Right ventricle myocardium superior (tissue), 1 donor: Measurements from ENCODE around the gene MCTP2. TPM values are rescaled to one million over a fixed set of nuclear protein-coding genes. Genes with fewer than 3 reads are reported as not detected.
"Not testable (repeated sequence)": the region's sequence is repeated elsewhere in the genome, so short reads cannot be mapped to it uniquely, and the experiment has no call there.

Experiments
- ATAC-seq: fragments of 200-7000 bp; cut with Tn5 transposase; one replicate; pipeline ENCODE4 v1.9.1; 2020; ENCODE audit warnings: mild to moderate bottlenecking; ENCODE audit not compliant: poor library complexity
- DNase-seq: peaks from one replicate; pipeline ENCODE4 v3.0.0-alpha.2; 2020
- intact Hi-C: fragments of 100-400 bp; cut with DNase I; formaldehyde crosslinking; loops from one replicate; pipeline ENCODE4 v1.11.2; 2022
- total RNA-seq: library from RNA; stranded (reverse); fragmentation: NEBNext Ultra II Directional; extraction: Animal tissue kit (Norgen Biotek cat#: 25700); gene quantifications from one replicate; pipeline ENCODE4 v1.2.1, GENCODE V29; 2021
- donor health status: DM: no; HTN: yes; CAD: no; lungs with severe emphysema.

The MCTP2 gene
- total RNA-seq, 1 donor from 2014 or later = 1.2 TPM

DNA sequence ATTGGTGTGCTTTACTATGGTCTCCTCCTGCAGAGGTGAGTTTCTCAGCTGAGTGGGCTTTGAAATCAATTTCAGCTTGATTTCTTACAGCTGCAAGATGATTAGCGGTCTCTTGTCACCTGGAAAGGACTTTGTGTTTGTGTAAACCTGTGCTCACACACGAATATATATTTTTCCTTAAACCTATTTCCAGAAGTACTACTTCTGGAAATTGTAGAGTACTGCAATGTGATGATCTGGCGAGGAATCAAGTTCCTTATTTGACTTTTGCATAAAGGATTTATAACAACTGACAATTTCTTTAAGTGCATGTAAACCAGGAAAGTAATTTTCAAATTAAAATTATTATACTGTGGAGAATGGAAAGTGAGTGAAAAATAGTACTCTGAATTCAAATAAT, 2.1 kb downstream of the MCTP2 start:
- ATAC-seq (no peak), DNase-seq (no peak)
- intact Hi-C loops = loop anchor here (10.0 kb wide), 2 partner anchors 51 to 659 kb away; no protein-coding TSS in a partner anchor

DNA sequence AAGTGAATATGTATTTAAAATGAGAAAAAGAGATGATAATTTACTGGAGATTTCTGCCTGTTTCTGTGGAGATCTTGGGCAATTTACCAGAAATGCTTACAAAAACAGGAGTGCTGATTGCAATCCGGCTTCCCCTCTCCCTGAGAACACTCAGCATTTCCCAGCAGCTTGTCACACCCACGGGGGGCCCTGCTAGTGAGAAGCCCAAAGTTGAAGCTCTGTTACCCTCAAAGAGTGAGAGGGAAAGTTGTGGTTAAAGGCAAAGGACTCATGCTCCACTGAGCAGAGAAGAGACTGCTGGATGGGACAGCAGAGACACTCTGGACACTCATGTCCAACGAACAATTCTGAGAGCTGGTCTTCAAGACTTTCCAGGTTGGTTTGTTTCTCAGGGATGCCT, 2.9 kb downstream of the MCTP2 start:
- ATAC-seq (no peak), DNase-seq (no peak)
- intact Hi-C loops = loop anchor here (10.0 kb wide), 2 partner anchors 51 to 659 kb away; no protein-coding TSS in a partner anchor

DNA sequence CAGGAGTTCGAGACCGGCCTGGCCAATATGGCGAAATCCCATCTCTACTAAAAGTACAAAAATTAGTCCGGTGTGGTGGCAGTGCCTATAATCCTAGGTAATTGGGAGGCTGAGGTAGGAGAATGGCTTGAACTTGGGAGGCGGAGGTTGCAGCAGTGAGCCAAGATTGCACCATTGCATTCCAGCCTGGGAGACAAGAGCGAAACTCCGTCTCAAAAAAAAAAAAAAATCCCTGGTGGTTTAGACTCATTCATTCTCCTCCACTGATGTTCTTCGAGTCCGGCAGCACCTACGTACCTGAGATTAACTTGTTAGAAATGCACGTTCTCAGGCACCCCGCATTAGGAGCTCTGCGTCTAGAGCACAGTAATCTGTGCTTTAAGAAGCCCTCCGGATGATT, 3.7 kb downstream of the MCTP2 start:
- ATAC-seq (no peak), DNase-seq (no peak)
- intact Hi-C loops = loop anchor here (10.0 kb wide), 2 partner anchors 50 to 660 kb away; no protein-coding TSS in a partner anchor

DNA sequence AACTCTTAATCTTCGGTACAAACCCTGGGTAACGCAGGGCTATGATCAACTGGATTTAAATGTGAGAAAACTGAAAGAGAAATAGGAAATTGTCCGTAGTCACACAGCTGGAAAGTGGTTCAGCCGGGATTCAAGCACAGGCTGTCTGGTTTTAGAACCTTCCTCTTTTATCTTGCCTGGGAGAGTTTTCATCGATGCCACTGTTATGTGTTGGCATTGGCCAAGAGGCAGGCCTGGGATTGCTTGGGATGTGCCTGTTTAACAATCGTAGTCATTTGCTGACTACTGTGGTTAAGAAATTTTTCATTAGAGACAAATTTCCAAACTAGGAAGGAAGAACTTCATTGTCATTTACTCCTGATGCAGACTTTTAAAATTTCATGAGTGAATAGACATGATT, 4.3 kb downstream of the MCTP2 start:
- intact Hi-C loops = loop anchor here (10.0 kb wide), 2 partner anchors 49 to 661 kb away; no protein-coding TSS in a partner anchor
- ATAC-seq = no peak
- no peak for DNase-seq

DNA sequence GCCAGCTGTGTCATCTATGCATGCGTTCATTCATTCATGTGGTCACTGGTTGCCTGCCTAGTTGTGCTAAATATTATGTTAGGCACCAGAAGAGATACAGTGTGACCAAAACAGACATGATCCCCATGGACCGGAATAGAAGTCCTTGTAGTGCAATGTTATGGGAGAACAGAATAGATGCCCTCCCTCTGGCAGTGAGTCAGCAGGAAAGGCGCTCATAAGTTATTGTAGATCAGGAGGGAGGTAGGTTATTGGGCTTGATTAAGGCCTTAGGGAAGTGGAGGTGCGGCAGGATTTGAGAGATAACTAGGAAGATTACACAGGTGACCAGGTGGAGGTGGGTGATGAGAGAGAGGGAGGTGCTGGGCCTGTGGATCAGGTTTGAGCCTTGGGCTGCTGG, 5.2 kb downstream of the MCTP2 start:
- ATAC-seq (no peak), DNase-seq (no peak)
- intact Hi-C loops = loop anchor here (10.0 kb wide), 2 partner anchors 48 to 662 kb away; no protein-coding TSS in a partner anchor

DNA sequence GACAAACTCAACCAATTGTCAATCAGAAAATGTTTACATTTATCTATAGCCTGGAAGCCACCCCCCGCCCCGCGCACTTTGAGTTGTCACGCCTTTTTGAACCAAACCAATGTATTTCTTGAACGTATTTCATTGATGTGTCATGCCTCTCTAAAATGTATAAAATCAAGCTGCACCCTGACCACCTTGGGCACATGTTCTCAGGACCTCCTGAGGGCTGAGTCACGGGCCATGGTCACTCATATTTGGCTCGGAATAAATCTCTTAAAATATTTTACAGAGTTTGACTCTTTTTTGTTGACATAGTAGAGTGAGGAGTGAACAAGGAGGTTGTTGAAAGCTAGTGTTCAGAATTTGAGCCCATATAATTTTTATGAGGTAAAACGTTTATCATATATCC, 6.5 kb downstream of the MCTP2 start:
- intact Hi-C loops = loop anchor here (10.0 kb wide), 2 partner anchors 47 to 663 kb away; no protein-coding TSS in a partner anchor
- no peak for ATAC-seq
- DNase-seq = no peak

DNA sequence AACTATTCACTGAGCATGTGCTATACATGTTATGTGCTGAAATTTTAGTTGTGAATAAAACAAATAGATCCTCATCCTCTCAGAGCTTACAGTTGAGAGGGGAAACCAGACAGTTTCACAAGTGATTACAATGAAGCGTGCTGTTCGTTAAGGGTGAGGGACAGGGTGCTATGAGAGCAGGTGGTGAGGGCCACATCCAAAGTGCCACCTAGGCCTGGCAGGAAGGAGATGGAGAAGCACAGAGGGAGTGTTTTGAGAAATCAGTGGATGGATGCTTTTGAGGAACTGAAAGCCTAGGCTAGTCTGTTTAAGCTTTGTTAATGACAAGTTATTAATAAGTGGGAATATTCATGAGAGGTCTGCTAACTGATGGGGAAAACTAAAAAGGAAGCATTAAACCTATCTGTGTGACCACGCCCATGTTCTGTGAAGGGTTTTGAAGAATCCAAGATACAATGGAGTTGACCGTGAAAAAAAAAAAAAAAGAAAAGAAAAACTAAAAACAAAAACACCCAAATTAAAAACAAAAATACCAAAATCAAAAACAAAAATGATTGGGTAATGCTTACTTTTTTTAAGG, 7.3 kb downstream of the MCTP2 start:
- intact Hi-C loops = loop anchor here (10.0 kb wide), 2 partner anchors 46 to 664 kb away; no protein-coding TSS in a partner anchor
- ATAC-seq = no peak

DNA sequence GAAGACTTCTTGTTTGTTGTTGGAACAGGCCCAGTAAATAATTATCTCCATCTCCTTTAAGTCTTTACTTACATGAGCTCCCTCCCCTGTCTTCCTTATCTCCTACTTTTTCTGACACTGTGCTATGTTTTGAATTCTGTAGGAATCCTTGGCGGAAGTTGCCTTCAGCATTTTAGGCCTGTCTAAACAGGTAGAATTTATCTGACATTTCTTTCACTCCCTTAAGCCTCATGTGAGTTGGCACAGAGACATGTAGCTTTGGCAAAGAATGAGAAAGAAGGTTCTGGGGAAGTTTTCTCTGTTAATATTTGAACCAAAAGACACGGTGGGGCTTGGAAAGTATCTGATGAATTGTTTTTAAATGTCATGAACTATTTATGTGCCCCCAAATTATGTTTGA, 8.1 kb downstream of the MCTP2 start:
- DNase-seq = no peak
- no peak for ATAC-seq
- intact Hi-C loops = loop anchor here (10.0 kb wide), 2 partner anchors 45 to 665 kb away; no protein-coding TSS in a partner anchor

More for the DNA sequence above, 7.3 kb downstream of the MCTP2 start:
- DNase-seq = no peak

DNA sequence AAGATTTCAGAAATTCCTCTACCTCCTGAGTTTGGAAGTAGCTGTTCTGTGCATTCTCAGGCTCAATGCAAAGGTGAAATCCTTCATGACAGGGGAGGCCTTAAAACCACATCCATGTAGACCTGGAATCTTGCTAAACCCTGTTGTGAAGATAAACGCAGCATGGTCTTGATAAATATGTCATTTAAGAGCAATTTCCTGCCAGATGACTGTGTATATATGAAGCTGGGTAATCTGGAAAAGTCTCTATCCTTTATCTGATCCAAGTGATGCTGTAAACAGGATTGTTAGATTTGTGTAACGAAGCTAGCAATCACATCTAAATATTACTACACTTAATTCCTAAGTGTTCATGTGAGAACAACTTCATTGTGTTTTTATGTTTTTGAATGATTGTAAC, 9.1 kb downstream of the MCTP2 start:
- no peak for DNase-seq
- no peak for ATAC-seq
- intact Hi-C loops = no loop called here

DNA sequence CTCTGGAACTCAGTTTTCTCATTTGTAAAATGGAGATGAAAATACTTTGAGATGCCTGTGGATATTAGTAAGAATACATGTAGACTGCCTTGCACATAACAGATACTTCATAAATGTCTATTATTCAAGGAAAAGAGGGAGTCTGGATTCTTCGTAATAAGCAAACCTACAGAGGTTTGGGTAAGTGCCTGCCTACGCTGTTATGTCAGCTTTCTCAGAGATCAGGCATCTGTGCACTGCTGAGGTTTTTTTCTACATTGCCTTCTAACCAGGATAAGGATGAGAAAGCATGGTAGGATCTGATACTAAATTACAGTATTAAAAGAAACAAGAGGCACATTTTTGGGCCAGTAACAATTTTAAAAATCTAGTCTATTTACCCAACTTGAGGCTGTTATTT, 10.9 kb downstream of the MCTP2 start:
- DNase-seq (no peak), ATAC-seq (no peak)
- intact Hi-C loops = no loop called here

DNA sequence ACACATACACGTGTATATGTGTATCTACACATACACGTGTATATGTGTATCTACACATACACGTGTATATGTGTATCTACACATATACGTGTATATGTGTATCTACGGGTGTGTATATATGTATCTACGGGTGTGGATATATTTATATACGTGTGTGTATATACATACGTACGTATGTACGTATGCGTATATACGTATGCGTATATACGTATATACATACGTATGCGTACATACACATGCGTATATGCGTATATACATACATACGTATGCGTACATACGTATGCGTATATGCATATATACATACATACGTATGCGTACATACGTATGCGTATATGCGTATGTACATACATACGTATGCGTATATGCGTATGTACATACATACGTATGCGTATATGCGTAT, 11.6 kb downstream of the MCTP2 start:
- DNase-seq, ATAC-seq, intact Hi-C loops: not testable (repeated sequence)

DNA sequence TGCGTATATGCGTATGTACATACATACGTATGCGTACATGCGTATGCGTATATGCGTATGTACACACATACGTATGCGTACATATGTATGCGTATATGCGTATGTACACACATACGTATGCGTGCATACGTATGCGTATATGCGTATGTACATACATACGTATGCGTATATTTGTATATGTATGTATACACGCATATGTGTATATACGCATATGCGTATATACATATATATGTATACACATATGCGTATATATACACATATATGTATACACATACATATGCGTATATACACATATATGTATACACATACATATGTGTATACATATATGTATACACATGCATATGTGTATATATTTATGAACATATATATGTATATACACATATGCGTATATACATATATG, 12.1 kb downstream of the MCTP2 start:
- DNase-seq (no peak), ATAC-seq (no peak)
- intact Hi-C loops = no loop called here

DNA sequence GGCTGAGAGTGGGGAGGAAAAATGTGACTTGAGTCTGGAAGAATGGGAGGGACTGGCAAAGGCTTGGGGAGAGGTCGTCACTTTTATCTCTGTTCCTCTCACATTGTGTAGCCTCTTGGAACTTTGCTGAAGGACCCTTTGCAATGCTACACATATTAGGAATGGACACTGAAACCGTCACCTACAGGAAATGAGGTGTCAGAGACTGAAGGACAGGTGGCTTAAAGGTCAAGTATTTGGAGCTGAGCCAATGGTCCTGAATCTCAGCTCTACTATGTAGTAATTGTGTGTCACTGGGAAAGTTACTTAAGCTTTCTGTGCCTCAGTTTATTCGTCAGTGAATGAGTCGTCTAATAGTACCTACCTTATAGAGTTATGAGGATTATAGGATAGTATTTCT, 14.7 kb downstream of the MCTP2 start:
- intact Hi-C loops = no loop called here
- ATAC-seq (no peak), DNase-seq (no peak)

DNA sequence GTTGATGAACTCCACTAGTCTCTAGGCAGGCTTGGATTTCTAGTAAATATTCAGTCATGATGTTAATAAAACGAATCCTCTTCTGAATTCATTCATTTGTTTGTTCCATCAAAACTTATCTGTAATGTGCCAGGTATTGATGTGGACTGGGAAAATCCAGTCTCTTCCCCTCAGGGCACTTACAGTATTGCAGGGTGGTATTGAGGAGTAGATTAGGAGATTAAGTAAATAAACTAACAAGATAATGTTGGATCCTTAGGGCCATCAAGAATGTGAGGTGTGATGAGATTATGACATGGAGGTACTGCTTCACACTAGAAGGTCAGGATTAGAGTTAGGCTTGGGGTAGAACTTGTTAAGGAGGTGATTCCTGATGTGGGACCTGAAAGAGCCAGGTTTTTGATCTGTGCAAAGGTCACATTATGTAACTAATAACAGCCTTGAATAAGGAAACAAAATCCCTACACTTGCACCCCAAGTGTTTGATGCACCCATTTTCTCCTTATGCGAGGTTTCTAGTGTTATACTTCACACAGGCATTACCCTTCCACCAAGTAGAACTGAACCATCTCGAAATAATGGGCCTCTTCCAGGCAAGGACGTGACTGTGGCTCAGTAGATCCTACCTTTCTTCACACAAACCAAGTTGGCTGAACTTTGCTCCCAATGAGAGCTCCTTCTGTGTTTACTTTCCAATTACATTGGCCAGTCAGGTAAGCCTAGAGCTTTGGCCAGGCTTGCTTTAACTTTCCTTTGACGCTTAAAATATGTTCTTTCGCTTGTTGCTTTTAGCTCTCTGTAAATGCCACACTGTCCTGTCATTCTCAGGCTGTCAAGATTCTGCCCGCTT, 16.7 kb downstream of the MCTP2 start:
- intact Hi-C loops = no loop called here
- DNase-seq = no peak
- ATAC-seq = no peak

DNA sequence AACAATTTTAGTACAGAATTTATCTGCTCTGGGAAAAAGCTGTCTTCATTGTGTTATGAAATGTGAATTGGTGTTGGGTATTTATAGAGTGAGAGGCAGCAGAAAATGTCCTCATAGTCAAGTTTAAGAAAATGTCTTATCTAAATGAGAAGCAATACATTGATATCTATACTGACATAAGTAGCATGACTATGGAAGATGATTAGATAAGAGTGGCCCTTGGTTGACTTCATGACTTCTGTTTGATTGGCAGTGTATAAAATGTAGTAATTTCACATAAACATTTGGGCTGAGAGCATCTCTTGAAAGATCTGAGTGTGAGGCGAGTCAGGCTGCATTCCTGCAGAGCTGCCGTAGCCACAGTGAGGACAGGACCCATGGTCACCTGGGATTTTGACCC, 19.4 kb downstream of the MCTP2 start:
- ATAC-seq = no peak
- intact Hi-C loops = no loop called here

DNA sequence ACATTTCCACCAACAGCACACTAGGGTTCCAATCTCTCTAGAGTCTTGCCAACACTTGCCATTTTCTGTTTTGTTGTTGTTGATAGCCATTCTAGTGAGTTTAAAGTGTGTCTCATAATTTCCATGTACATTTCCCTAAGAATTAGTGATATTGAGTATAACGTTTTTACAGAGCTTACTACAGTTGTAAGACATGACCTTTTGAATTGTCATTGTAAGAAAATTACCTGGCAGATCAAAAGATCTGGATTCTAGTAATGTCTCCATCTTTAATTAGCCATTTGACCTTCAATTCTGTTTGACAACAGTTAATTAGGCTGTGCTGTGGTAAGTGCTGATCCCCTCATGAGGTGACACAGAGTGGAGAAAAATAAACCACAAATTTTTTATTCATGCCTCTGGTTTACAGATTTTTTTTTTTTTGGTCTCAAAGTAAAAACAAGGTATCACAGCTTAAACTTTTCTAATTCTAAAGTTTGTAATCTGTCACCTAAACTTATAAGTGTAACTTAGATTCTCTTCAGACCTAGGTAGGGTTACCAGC, 20.9 kb downstream of the MCTP2 start:
- ATAC-seq (no peak), DNase-seq (no peak)
- intact Hi-C loops = no loop called here

More for the DNA sequence above, 19.4 kb downstream of the MCTP2 start:
- DNase-seq = no peak

DNA sequence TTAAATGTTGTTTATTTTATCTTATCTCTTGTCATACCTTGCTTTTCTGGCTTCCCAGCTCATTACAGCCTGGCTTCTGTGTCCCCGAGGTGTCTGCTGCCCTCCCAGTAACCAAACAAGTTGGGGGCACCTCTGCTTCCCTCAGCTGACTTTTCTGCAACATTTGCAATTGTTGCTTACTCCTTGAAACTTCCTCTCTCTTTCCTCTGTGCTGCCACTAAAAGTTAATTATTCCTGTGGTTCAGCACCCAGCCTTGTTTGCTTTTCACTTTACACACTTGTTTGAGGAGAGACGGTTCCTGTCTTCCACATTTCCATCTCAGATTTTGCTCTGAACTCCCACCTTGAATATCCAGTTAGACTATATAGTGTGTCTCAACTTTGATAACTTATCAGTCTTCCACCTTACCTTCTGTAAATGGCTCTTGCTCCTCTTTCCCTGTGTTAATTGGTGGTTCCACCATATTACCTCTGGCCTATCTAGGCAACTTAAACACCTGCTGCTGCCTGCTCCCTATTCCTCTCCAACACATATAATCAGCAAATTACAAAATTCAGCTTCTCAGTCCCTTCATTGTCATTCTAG, 21.6 kb downstream of the MCTP2 start:
- ATAC-seq (no peak), DNase-seq (no peak)
- intact Hi-C loops = no loop called here

DNA sequence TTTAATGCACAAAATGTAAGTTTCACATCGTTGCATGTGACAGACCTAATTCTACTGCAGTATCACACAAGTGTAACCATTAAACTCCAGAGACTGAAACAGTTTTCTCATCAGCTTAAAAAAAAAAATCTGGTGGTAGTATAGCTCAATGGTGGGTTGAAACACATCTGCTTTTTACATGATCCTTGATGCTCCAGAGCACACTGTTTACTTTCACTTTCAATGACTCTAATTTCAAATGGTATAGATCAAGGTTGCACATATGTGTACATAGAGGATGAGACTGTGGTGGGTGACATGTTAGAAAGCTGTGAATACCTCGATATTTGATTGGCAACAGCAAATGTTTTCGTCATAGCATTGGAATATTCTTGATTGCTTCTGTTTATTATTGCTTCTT, 22.4 kb downstream of the MCTP2 start:
- intact Hi-C loops = no loop called here
- no peak for ATAC-seq
- no peak for DNase-seq

DNA sequence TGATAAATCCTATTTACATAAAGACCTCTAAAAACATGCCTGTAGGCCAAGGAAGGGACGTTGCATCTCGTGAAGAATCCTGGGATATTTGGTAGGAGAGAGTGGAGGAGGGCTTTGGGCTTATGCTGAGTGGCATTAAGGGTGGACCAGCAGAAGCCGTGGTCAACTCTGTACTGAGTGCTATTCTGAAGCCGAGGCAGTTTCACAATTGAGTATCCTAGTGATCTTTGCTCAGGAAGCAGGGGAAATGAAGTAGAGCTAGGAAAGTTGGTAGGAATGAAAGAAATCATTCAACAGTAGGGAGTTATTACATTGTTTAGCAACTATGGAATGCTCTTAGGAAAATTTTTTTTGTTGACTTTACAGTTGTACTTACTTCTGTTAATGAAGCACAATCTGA, 24.2 kb downstream of the MCTP2 start:
- intact Hi-C loops = no loop called here
- ATAC-seq = no peak
- DNase-seq = no peak
